ENCODE results near the gene PRAMEF1. TPM values are rescaled to one million over a fixed set of nuclear protein-coding genes. Genes with fewer than 3 reads are reported as not detected.
A peak's percentile ranks its signal among the peaks of the same experiment; 100 is the strongest.

Gene PRAMEF1
- total RNA-seq, 1 experiment from 2014 or later: not detected

- H3K27me3 Mint-ChIP-seq (ENCODE audit: low read depth): no peaks in the 10 kb centered on the region; the same call in 1 of the 2 replicates
- H3K4me1 Mint-ChIP-seq: peaks cover 5% of the 10 kb centered on the region; the same call in 1 of the 2 replicates
- ChIA-PET POLR2A (interaction anchor here (0.8 kb wide), 1 partner anchor 501 kb away, joined by 4 read pairs; no protein-coding TSS in a partner anchor), CTCF (interaction anchor here (1.0 kb wide), 1 partner anchor 17 kb away, joined by 3 read pairs; no protein-coding TSS in a partner anchor)
- peaks cover 12% of the 10 kb centered on the region for H3K9me3 Mint-ChIP-seq
- H3K36me3 Mint-ChIP-seq: 0 out of 2 replicates have a peak, but pooled peaks cover 8% of the 10 kb centered on the region
- DNase-seq (ENCODE audit: low spot score): no peak
- TF ChIP-seq ZNF396 (CRISPR knock-in tag; IDR thresholded peaks at IDR 0.05; ENCODE audit: borderline replicate concordance) (no peak), IRF2 (CRISPR knock-in tag; IDR thresholded peaks at IDR 0.05; ENCODE audit: borderline replicate concordance, low read depth) (no peak), IRF1 (CRISPR knock-in tag; IDR thresholded peaks at IDR 0.05) (no peak), RELA (CRISPR knock-in tag; IDR thresholded peaks at IDR 0.05; ENCODE audit: borderline replicate concordance) (no peak), ERG (CRISPR knock-in tag; IDR thresholded peaks at IDR 0.05) (no peak), ZNF219 (CRISPR knock-in tag; IDR thresholded peaks at IDR 0.05; ENCODE audit: borderline replicate concordance) (no peak), FOXP4 (CRISPR knock-in tag; IDR thresholded peaks at IDR 0.05) (no peak), CREM (CRISPR knock-in tag; IDR thresholded peaks at IDR 0.05) (no peak), ATF6 (CRISPR knock-in tag; IDR thresholded peaks at IDR 0.05) (no peak), CTCF (IDR thresholded peaks at IDR 0.05) (no peak), ATF1 (CRISPR knock-in tag; IDR thresholded peaks at IDR 0.05) (no peak), ZBTB21 (CRISPR knock-in tag; IDR thresholded peaks at IDR 0.05; ENCODE audit: borderline replicate concordance) (no peak)
- no peak for ATAC-seq
- no peak overlapping the region for H3K4me3 Mint-ChIP-seq
- H3K27ac Mint-ChIP-seq: no peak overlapping the region
These were observed 45.8 kb upstream of the PRAMEF1 start for GRCh38 chr1:12745126-12745991.

- CTCF ChIA-PET: interaction anchor here (1.0 kb wide), 1 partner anchor 17 kb away, joined by 3 read pairs; no protein-coding TSS in a partner anchor
- 0 out of 2 replicates have a peak, but pooled peaks cover 8% of the 10 kb centered on the region for H3K36me3 Mint-ChIP-seq
- H3K27me3 Mint-ChIP-seq (ENCODE audit: low read depth): no peaks in the 10 kb centered on the region; the same call in 1 of the 2 replicates
- peaks cover 12% of the 10 kb centered on the region for H3K9me3 Mint-ChIP-seq
- DNase-seq (ENCODE audit: low spot score) (no peak), ATAC-seq (peak; percentile 18; the same call in 1 of the 2 replicates)
- POLR2A ChIA-PET: interaction anchor here (0.8 kb wide), 1 partner anchor 502 kb away, joined by 4 read pairs; no protein-coding TSS in a partner anchor
- H3K27ac Mint-ChIP-seq: no peak within 1 kb of the TSS
- H3K4me1 Mint-ChIP-seq: peaks cover 5% of the 10 kb centered on the region; the same call in 1 of the 2 replicates
- no peak within 1 kb of the TSS for H3K4me3 Mint-ChIP-seq
- TF ChIP-seq JUN (CRISPR knock-in tag; IDR thresholded peaks at IDR 0.05): no peak
- TF ChIP-seq TEAD4 (CRISPR knock-in tag; IDR thresholded peaks at IDR 0.05): no peak
- no peak for TF ChIP-seq FOXP1 (CRISPR knock-in tag; IDR thresholded peaks at IDR 0.05; ENCODE audit: borderline replicate concordance)
- TF ChIP-seq ATF2 (CRISPR knock-in tag; IDR thresholded peaks at IDR 0.05; ENCODE audit: borderline replicate concordance, low read depth): no peak
- no peak for TF ChIP-seq FOXJ3 (CRISPR knock-in tag; IDR thresholded peaks at IDR 0.05; ENCODE audit: borderline replicate concordance)
- TF ChIP-seq SMAD3 (CRISPR knock-in tag; IDR thresholded peaks at IDR 0.05; ENCODE audit: borderline replicate concordance): no peak
- TF ChIP-seq CDX4 (CRISPR knock-in tag; IDR thresholded peaks at IDR 0.05; ENCODE audit: borderline replicate concordance): no peak
- TF ChIP-seq TCF7 (CRISPR knock-in tag; IDR thresholded peaks at IDR 0.05; ENCODE audit: low read depth): no peak
- TF ChIP-seq ZNF671 (CRISPR knock-in tag; IDR thresholded peaks at IDR 0.05): no peak
- no peak for TF ChIP-seq PRRX2 (CRISPR knock-in tag; IDR thresholded peaks at IDR 0.05)
- TF ChIP-seq USF2 (CRISPR knock-in tag; IDR thresholded peaks at IDR 0.05): no peak
These were observed 45.2 kb upstream of the PRAMEF1 start, which contains the start of gene CFAP107 for GRCh38 chr1:12745992-12746323. TSS of gene CFAP107 (plus strand) at chr1:12746200. CDS start at chr1:12746431, 231 bp downstream.

Measured in WTC11 (cell line).